Renal cortex interstitium (tissue), 15 donors: ENCODE measurements around the gene CNGB1. TPM values are rescaled to one million over a fixed set of nuclear protein-coding genes. Genes with fewer than 3 reads are reported as not detected.
"Not testable (repeated sequence)": the region's sequence is repeated elsewhere in the genome, so short reads cannot be mapped to it uniquely, and the experiment has no call there.

ENCODE experiments used
- DNase-seq, 11 donors: peaks; one replicate each; pipeline ENCODE4 v3.0.0-alpha.2; 2013; ENCODE audit warnings: low read depth in 9 of 11, low spot score in 4 of 11; ENCODE audit errors: extremely low read depth in 1 of 11
- long read RNA-seq, 16 experiments: transcript quantifications; one replicate each; lab custom pipeline, GENCODE V29; 2026
- polyA plus RNA-seq, 3 donors: library from polyadenylated mRNA; unstranded; fragments of 120-200 nt; gene quantifications; one replicate each; pipeline ENCODE4 v1.2.1, GENCODE V29; 2013; ENCODE audit not compliant: insufficient read length in 3 of 3

Gene CNGB1
- polyA plus RNA-seq, result under 1 TPM in 1 of 3 donors, not detected in 2; 0.11 TPM
- long read RNA-seq, donor 1, result 0 reads
- long read RNA-seq, donor 2, partial matches to known transcripts, result 27 of 27 reads
- long read RNA-seq, donor 2, other reads (novel, unspliced or antisense), result 0 of 27 reads
- long read RNA-seq, donor 3, partial matches to known transcripts, result 0 of 10 reads
- long read RNA-seq, donor 3, other reads (novel, unspliced or antisense), result 10 of 10 reads
- long read RNA-seq, donor 4, result 0 reads
- long read RNA-seq, donor 5, result 0 reads
- long read RNA-seq, donor 6, result 0 reads
- long read RNA-seq, donor 7, result 0 reads
- long read RNA-seq, donor 8, result 0 reads
- long read RNA-seq, donor 9, result 0 reads
- long read RNA-seq, donor 10, result 0 reads
- long read RNA-seq, donor 11, result 0 reads
- long read RNA-seq, donor 12, result 0 reads
- long read RNA-seq, donor 13, result 0 reads
- long read RNA-seq, donor 14, result 0 reads
- long read RNA-seq, donor 15, result 0 reads
- long read RNA-seq, donor 16, partial matches to known transcripts, result 78 of 78 reads
- long read RNA-seq, donor 16, other reads (novel, unspliced or antisense), result 0 of 78 reads

- no peak for DNase-seq
These were observed at the start of gene CNGB1 for GRCh38 chr16:57970970-57971369. TSS of gene CNGB1 (minus strand) at chr16:57971128. CDS start at chr16:57967286, 3,842 bp downstream.

- no peak for DNase-seq
These were observed 49.1 kb upstream of the CNGB1 start for GRCh38 chr16:58019866-58020538.

GRCh38 chr16:58018803-58019202 lies 47.9 kb upstream of the CNGB1 start:
- DNase-seq, result no peak

- no peak for DNase-seq
These were observed 46.0 kb upstream of the CNGB1 start for GRCh38 chr16:58016840-58017446.

GRCh38 chr16:58013201-58013956 lies 42.5 kb upstream of the CNGB1 start:
- no peak for DNase-seq

- no peak for DNase-seq
These were observed 41.6 kb upstream of the CNGB1 start for GRCh38 chr16:58012481-58012880.

GRCh38 chr16:58011652-58012051 lies 40.7 kb upstream of the CNGB1 start:
- DNase-seq, result no peak

GRCh38 chr16:58010886-58011285 lies 40.0 kb upstream of the CNGB1 start:
- no peak for DNase-seq

GRCh38 chr16:58009856-58010416 lies 39.0 kb upstream of the CNGB1 start:
- no peak for DNase-seq

- not testable (repeated sequence) for DNase-seq
These were observed 33.8 kb upstream of the CNGB1 start for GRCh38 chr16:58004736-58005135.

GRCh38 chr16:58002936-58003335 lies 32.0 kb upstream of the CNGB1 start:
- no peak for DNase-seq

- DNase-seq, result no peak
These were observed 31.5 kb upstream of the CNGB1 start for GRCh38 chr16:58002416-58002800.

GRCh38 chr16:58001781-58002415 lies 31.0 kb upstream of the CNGB1 start:
- DNase-seq, result no peak

- DNase-seq, result peak in 9 of 11 donors; percentile 72 to 83 (median 79)
These were observed 30.1 kb upstream of the CNGB1 start, which contains the start of gene USB1 for GRCh38 chr16:58000706-58001676. TSS of gene USB1 (plus strand) at chr16:58001407. CDS start at chr16:58001484, 77 bp downstream.

- no peak for DNase-seq
These were observed 29.2 kb upstream of the CNGB1 start, which contains the start of gene ZNF319 for GRCh38 chr16:57999971-58000705. TSS of gene ZNF319 (minus strand) at chr16:58000672. CDS start at chr16:57998265, 2,407 bp downstream.

- DNase-seq, result no peak
These were observed 28.5 kb upstream of the CNGB1 start for GRCh38 chr16:57999366-57999970.
